Activated T-cell treated with anti-CD3 and anti-CD28 coated beads, Interleukin-2, amount 50 U/mL, for 24 hours (primary cell): ENCODE data around the gene TOR1AIP2.

Source experiments
- DNase-seq: peaks from one replicate; pipeline ENCODE4 v3.0.0-alpha.2; 2020
- H3K27ac Mint-ChIP-seq: 2 replicates; pipeline ENCODE4 v1.8.0; 2020; ENCODE audit warnings: mild to moderate bottlenecking, mixed read lengths
- H3K27me3 Mint-ChIP-seq: 2 replicates; pipeline ENCODE4 v1.8.0; 2020; ENCODE audit warnings: mixed read lengths
- H3K36me3 Mint-ChIP-seq: 2 replicates; pipeline ENCODE4 v1.8.0; 2020; ENCODE audit warnings: low read depth, mixed read lengths
- H3K4me1 Mint-ChIP-seq: 2 replicates; pipeline ENCODE4 v1.8.0; 2020; ENCODE audit warnings: low read depth, mixed read lengths
- H3K4me3 Mint-ChIP-seq: 2 replicates; pipeline ENCODE4 v1.8.0; 2020; ENCODE audit warnings: mild to moderate bottlenecking, moderate library complexity, mixed read lengths
- H3K9me3 Mint-ChIP-seq: 2 replicates; pipeline ENCODE4 v1.8.0; 2020; ENCODE audit warnings: mixed read lengths

The TOR1AIP2 gene

GRCh38 chr1:179794669-179795068 is 82.9 kb downstream of the TOR1AIP2 start:
- DNase-seq = no peak
- Mint-ChIP-seq H3K4me3 (no peak overlapping the region), H3K4me1 (no peaks in the 10 kb centered on the region), H3K27ac (no peak overlapping the region), H3K36me3 (no peaks in the 10 kb centered on the region), H3K27me3 (no peaks in the 10 kb centered on the region), H3K9me3 (no peaks in the 10 kb centered on the region)

- Mint-ChIP-seq H3K27me3 (no peaks in the 10 kb centered on the region), H3K4me3 (no peak overlapping the region), H3K9me3 (no peaks in the 10 kb centered on the region), H3K27ac (no peak overlapping the region), H3K36me3 (no peaks in the 10 kb centered on the region), H3K4me1 (no peaks in the 10 kb centered on the region)
- DNase-seq = no peak
Measured at GRCh38 chr1:179794146-179794545, 83.5 kb downstream of the TOR1AIP2 start.

DNA sequence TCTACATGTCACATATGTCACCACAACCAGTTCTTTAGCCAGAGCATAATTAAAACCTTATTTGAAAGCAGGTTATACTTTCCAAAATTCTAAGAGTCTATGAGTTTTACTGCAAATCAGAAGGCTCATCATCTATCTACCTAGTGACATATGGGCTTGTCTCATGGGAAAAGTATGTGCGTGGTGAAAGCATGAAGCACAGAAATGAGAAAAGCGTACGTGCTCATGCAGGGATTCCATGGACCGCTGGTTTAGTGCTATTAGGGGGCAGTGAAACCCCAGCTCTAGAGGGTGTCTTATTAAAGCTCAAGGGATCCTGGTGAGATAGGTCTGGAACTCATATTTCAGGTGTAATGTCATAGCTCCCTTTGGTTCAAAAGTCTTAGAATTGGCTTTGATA is 84.3 kb downstream of the TOR1AIP2 start:
- no peak overlapping the region for H3K4me3 Mint-ChIP-seq
- H3K9me3 Mint-ChIP-seq = no peaks in the 10 kb centered on the region
- H3K27ac Mint-ChIP-seq = no peak overlapping the region
- no peaks in the 10 kb centered on the region for H3K27me3 Mint-ChIP-seq
- no peak for DNase-seq
- H3K36me3 Mint-ChIP-seq = no peaks in the 10 kb centered on the region
- H3K4me1 Mint-ChIP-seq = no peaks in the 10 kb centered on the region
